GM19372 (cell line): ENCODE data around the gene GRB10.
"Not testable (repeated sequence)": the region's sequence is repeated elsewhere in the genome, so short reads cannot be mapped to it uniquely, and the experiment has no call there.

ENCODE experiments used
- ATAC-seq: cut with Tn5 transposase; IDR thresholded peaks from one replicate; pipeline ENCODE4 v1.9.1; 2021; ENCODE audit warnings: mild to moderate bottlenecking, low read depth, moderate library complexity; ENCODE audit not compliant: unreplicated experiment

GRB10 gene

GRCh38 chr7:50781381-50782293 is 1.1 kb downstream of the GRB10 start:
- ATAC-seq, result no peak

GRCh38 chr7:50780436-50780835 is 2.3 kb downstream of the GRB10 start:
- no peak for ATAC-seq

GRCh38 chr7:50779427-50779826 is 3.3 kb downstream of the GRB10 start:
- ATAC-seq, result no peak

- no peak for ATAC-seq
These were observed 4.5 kb downstream of the GRB10 start for GRCh38 chr7:50778189-50778588.

- no peak for ATAC-seq
These were observed 6.9 kb downstream of the GRB10 start for GRCh38 chr7:50775836-50776235.

GRCh38 chr7:50775231-50775630 is 7.5 kb downstream of the GRB10 start:
- no peak for ATAC-seq

- ATAC-seq, result no peak
These were observed 8.4 kb downstream of the GRB10 start for GRCh38 chr7:50774319-50774718.

- not testable (repeated sequence) for ATAC-seq
These were observed 9.6 kb downstream of the GRB10 start for GRCh38 chr7:50773071-50773470.

GRCh38 chr7:50771120-50772002 is 11.3 kb downstream of the GRB10 start:
- ATAC-seq, result no peak

GRCh38 chr7:50768485-50769474 is 13.9 kb downstream of the GRB10 start:
- no peak for ATAC-seq

GRCh38 chr7:50766849-50767207 is 15.9 kb downstream of the GRB10 start:
- no peak for ATAC-seq

GRCh38 chr7:50766106-50766848 is 16.4 kb downstream of the GRB10 start:
- ATAC-seq, result no peak

GRCh38 chr7:50762337-50762736 is 20.4 kb downstream of the GRB10 start:
- no peak for ATAC-seq

GRCh38 chr7:50761713-50762112 is 21.0 kb downstream of the GRB10 start:
- no peak for ATAC-seq

- no peak for ATAC-seq
These were observed 24.8 kb downstream of the GRB10 start for GRCh38 chr7:50757703-50758390.

GRCh38 chr7:50756180-50756579 is 26.5 kb downstream of the GRB10 start:
- ATAC-seq, result no peak

GRCh38 chr7:50754684-50755083 is 28.0 kb downstream of the GRB10 start:
- ATAC-seq, result no peak

- no peak for ATAC-seq
These were observed 28.5 kb downstream of the GRB10 start for GRCh38 chr7:50754241-50754640.

GRCh38 chr7:50752422-50752821 is 30.3 kb downstream of the GRB10 start:
- no peak for ATAC-seq
